Activated T-cell treated with anti-CD3 and anti-CD28 coated beads, Interleukin-2, amount 50 U/mL, for 72 hours (primary cell): ENCODE results near the gene FAR2. TPM values are rescaled to one million over a fixed set of nuclear protein-coding genes. Genes with fewer than 3 reads are reported as not detected.

Experiments
- ATAC-seq, 2 donors: fragments of 150-1000 bp; cut with Tn5 transposase; replicated peaks in 1 of 2; 2 replicates each; pipeline ENCODE4 v1.10.0; 2021; ENCODE audit warnings: moderate library complexity in 2 of 2, mild to moderate bottlenecking in 1 of 2
- DNase-seq, 2 donors: peaks; one replicate each; pipeline ENCODE4 v3.0.0; 2021 to 2022; ENCODE audit warnings: mixed read lengths in 1 of 2
- H3K27ac Mint-ChIP-seq: one replicate; pipeline ENCODE4 v1.8.0; 2022; ENCODE audit warnings: mild to moderate bottlenecking, moderate library complexity, mixed read lengths
- H3K27me3 Mint-ChIP-seq: one replicate; pipeline ENCODE4 v1.8.0; 2022; ENCODE audit warnings: low read depth, mixed read lengths
- H3K36me3 Mint-ChIP-seq, 2 donors: one replicate each; pipeline ENCODE4 v1.8.0; 2022; ENCODE audit warnings: mixed read lengths in 2 of 2, mild to moderate bottlenecking in 1 of 2; ENCODE audit not compliant: insufficient read depth in 2 of 2
- H3K4me1 Mint-ChIP-seq: one replicate; pipeline ENCODE4 v1.8.0; 2022; ENCODE audit warnings: low read depth, mixed read lengths
- H3K4me3 Mint-ChIP-seq, 2 donors: one replicate each; pipeline ENCODE4 v1.8.0; 2022; ENCODE audit warnings: mild to moderate bottlenecking in 2 of 2, mixed read lengths in 2 of 2, moderate library complexity in 2 of 2
- H3K9me3 Mint-ChIP-seq, 2 donors: one replicate each; pipeline ENCODE4 v1.8.0; 2022; ENCODE audit warnings: mixed read lengths in 2 of 2
- total RNA-seq, 2 donors: library from RNA; stranded (reverse); gene quantifications; one replicate each; pipeline ENCODE4 v1.2.3, GENCODE V29; 2022

Gene FAR2
- total RNA-seq, 2 donors from 2014 or later: 2.3 to 2.5 TPM

- H3K36me3 Mint-ChIP-seq: peaks cover 1 to 2% of the 10 kb centered on the region in 2 donors
- DNase-seq (no peak), ATAC-seq (no peak)
- peaks cover 2 to 3% of the 10 kb centered on the region in 2 donors for H3K9me3 Mint-ChIP-seq
- H3K27me3 Mint-ChIP-seq: no peaks in the 10 kb centered on the region
- no peak overlapping the region for H3K27ac Mint-ChIP-seq
- H3K4me3 Mint-ChIP-seq: no peak overlapping the region
- no peaks in the 10 kb centered on the region for H3K4me1 Mint-ChIP-seq
Measured at GRCh38 chr12:29220632-29221336, 71.7 kb downstream of the FAR2 start.

GRCh38 chr12:29222200-29222599 is 73.1 kb downstream of the FAR2 start:
- ATAC-seq: no peak
- H3K27me3 Mint-ChIP-seq: no peaks in the 10 kb centered on the region
- DNase-seq: no peak

GRCh38 chr12:29223426-29223825 is 74.3 kb downstream of the FAR2 start:
- Mint-ChIP-seq H3K27me3 (no peaks in the 10 kb centered on the region), H3K4me3 (no peak overlapping the region), H3K4me1 (no peaks in the 10 kb centered on the region), H3K36me3 (peaks cover 1 to 2% of the 10 kb centered on the region in 2 donors), H3K9me3 (peaks cover 2 to 3% of the 10 kb centered on the region in 2 donors), H3K27ac (no peak overlapping the region)
- no peak for DNase-seq
- no peak for ATAC-seq

More at GRCh38 chr12:29222200-29222599, 73.1 kb downstream of the FAR2 start:
- no peak overlapping the region for H3K4me3 Mint-ChIP-seq
- H3K27ac Mint-ChIP-seq: no peak overlapping the region
- H3K9me3 Mint-ChIP-seq: peaks cover 2 to 3% of the 10 kb centered on the region in 2 donors
- H3K36me3 Mint-ChIP-seq: peaks cover 1 to 2% of the 10 kb centered on the region in 2 donors
- H3K4me1 Mint-ChIP-seq: no peaks in the 10 kb centered on the region

GRCh38 chr12:29223956-29224543 is 75.0 kb downstream of the FAR2 start:
- DNase-seq (no peak), ATAC-seq (no peak)
- Mint-ChIP-seq H3K4me3 (no peak overlapping the region), H3K4me1 (no peaks in the 10 kb centered on the region), H3K27me3 (no peaks in the 10 kb centered on the region), H3K36me3 (peaks cover 1 to 2% of the 10 kb centered on the region in 2 donors), H3K27ac (no peak overlapping the region), H3K9me3 (peaks cover 2 to 3% of the 10 kb centered on the region in 2 donors)

GRCh38 chr12:29224572-29224971 is 75.5 kb downstream of the FAR2 start:
- Mint-ChIP-seq H3K27me3 (no peaks in the 10 kb centered on the region), H3K4me3 (no peak overlapping the region), H3K9me3 (peaks cover 2 to 3% of the 10 kb centered on the region in 2 donors), H3K36me3 (peaks cover 1 to 2% of the 10 kb centered on the region in 2 donors), H3K27ac (no peak overlapping the region), H3K4me1 (no peaks in the 10 kb centered on the region)
- ATAC-seq (no peak), DNase-seq (no peak)

- peaks cover 1 to 2% of the 10 kb centered on the region in 2 donors for H3K36me3 Mint-ChIP-seq
- no peaks in the 10 kb centered on the region for H3K4me1 Mint-ChIP-seq
- ATAC-seq (no peak), DNase-seq (no peak)
- H3K4me3 Mint-ChIP-seq: no peak overlapping the region
- H3K27me3 Mint-ChIP-seq: no peaks in the 10 kb centered on the region
- H3K27ac Mint-ChIP-seq: no peak overlapping the region
- peaks cover 2 to 3% of the 10 kb centered on the region in 2 donors for H3K9me3 Mint-ChIP-seq
Measured at GRCh38 chr12:29225834-29226233, 76.8 kb downstream of the FAR2 start.

- Mint-ChIP-seq H3K36me3 (peaks cover 0 to 1% of the 10 kb centered on the region in 2 donors), H3K9me3 (peaks cover 2 to 3% of the 10 kb centered on the region in 2 donors), H3K27me3 (no peaks in the 10 kb centered on the region), H3K4me3 (no peak overlapping the region), H3K4me1 (no peaks in the 10 kb centered on the region), H3K27ac (no peak overlapping the region)
- DNase-seq (no peak), ATAC-seq (no peak)
Measured at GRCh38 chr12:29226616-29227015, 77.5 kb downstream of the FAR2 start.

GRCh38 chr12:29228474-29229157 is 79.5 kb downstream of the FAR2 start:
- Mint-ChIP-seq H3K4me3 (no peak overlapping the region), H3K27ac (no peak overlapping the region), H3K27me3 (no peaks in the 10 kb centered on the region), H3K4me1 (no peaks in the 10 kb centered on the region), H3K36me3 (no peaks in the 10 kb centered on the region), H3K9me3 (no peaks in the 10 kb centered on the region)
- ATAC-seq (no peak), DNase-seq (no peak)

- H3K4me1 Mint-ChIP-seq: no peaks in the 10 kb centered on the region
- no peak overlapping the region for H3K4me3 Mint-ChIP-seq
- no peak overlapping the region for H3K27ac Mint-ChIP-seq
- H3K36me3 Mint-ChIP-seq: no peaks in the 10 kb centered on the region
- ATAC-seq: no peak
- no peaks in the 10 kb centered on the region for H3K27me3 Mint-ChIP-seq
- no peaks in the 10 kb centered on the region for H3K9me3 Mint-ChIP-seq
- DNase-seq: no peak
Measured at GRCh38 chr12:29229158-29229505, 80.1 kb downstream of the FAR2 start.

GRCh38 chr12:29229937-29230336 is 80.9 kb downstream of the FAR2 start:
- no peak for DNase-seq
- Mint-ChIP-seq H3K36me3 (no peaks in the 10 kb centered on the region), H3K9me3 (no peaks in the 10 kb centered on the region), H3K27ac (no peak overlapping the region), H3K4me1 (no peaks in the 10 kb centered on the region), H3K27me3 (no peaks in the 10 kb centered on the region), H3K4me3 (no peak overlapping the region)
- ATAC-seq: no peak

GRCh38 chr12:29230800-29231560 is 81.9 kb downstream of the FAR2 start:
- ATAC-seq: no peak
- H3K4me3 Mint-ChIP-seq: no peak overlapping the region

GRCh38 chr12:29232086-29232485 is 83.0 kb downstream of the FAR2 start:
- H3K4me3 Mint-ChIP-seq: no peak overlapping the region
- H3K36me3 Mint-ChIP-seq: no peaks in the 10 kb centered on the region
- H3K27me3 Mint-ChIP-seq: no peaks in the 10 kb centered on the region
- H3K27ac Mint-ChIP-seq: no peak overlapping the region
- ATAC-seq (no peak), DNase-seq (no peak)
- H3K9me3 Mint-ChIP-seq: no peaks in the 10 kb centered on the region
- no peaks in the 10 kb centered on the region for H3K4me1 Mint-ChIP-seq

More at GRCh38 chr12:29230800-29231560, 81.9 kb downstream of the FAR2 start:
- DNase-seq: no peak
- no peak overlapping the region for H3K27ac Mint-ChIP-seq
- no peaks in the 10 kb centered on the region for H3K4me1 Mint-ChIP-seq
- H3K27me3 Mint-ChIP-seq: no peaks in the 10 kb centered on the region
- no peaks in the 10 kb centered on the region for H3K36me3 Mint-ChIP-seq
- H3K9me3 Mint-ChIP-seq: no peaks in the 10 kb centered on the region

GRCh38 chr12:29234552-29234951 is 85.5 kb downstream of the FAR2 start:
- ATAC-seq (no peak), DNase-seq (no peak)
- Mint-ChIP-seq H3K4me1 (no peaks in the 10 kb centered on the region), H3K9me3 (no peaks in the 10 kb centered on the region), H3K27me3 (no peaks in the 10 kb centered on the region), H3K4me3 (no peak overlapping the region), H3K27ac (no peak overlapping the region), H3K36me3 (no peaks in the 10 kb centered on the region)
